Glutamatergic neuron (in vitro differentiated cells): ENCODE results near the gene HLA-F. TPM values are rescaled to one million over a fixed set of nuclear protein-coding genes. Genes with fewer than 3 reads are reported as not detected.

Experiments used
- DNase-seq: peaks from one replicate; pipeline ENCODE4 v3.0.0; 2022
- H3K27ac Mint-ChIP-seq: one replicate; pipeline ENCODE4 v1.8.0; 2020; ENCODE audit warnings: mild to moderate bottlenecking, mixed read lengths, inconsistent platforms; ENCODE audit not compliant: unreplicated experiment
- H3K27me3 Mint-ChIP-seq: one replicate; pipeline ENCODE4 v1.8.0; 2020; ENCODE audit warnings: mild to moderate bottlenecking, moderate library complexity, mixed read lengths, inconsistent platforms; ENCODE audit not compliant: unreplicated experiment
- H3K36me3 Mint-ChIP-seq: one replicate; pipeline ENCODE4 v1.8.0; 2020; ENCODE audit warnings: mild to moderate bottlenecking, mixed read lengths, inconsistent platforms; ENCODE audit not compliant: unreplicated experiment
- H3K4me1 Mint-ChIP-seq: one replicate; pipeline ENCODE4 v1.8.0; 2020; ENCODE audit warnings: mild to moderate bottlenecking, low read depth, mixed read lengths, inconsistent platforms; ENCODE audit not compliant: unreplicated experiment
- H3K4me3 Mint-ChIP-seq: one replicate; pipeline ENCODE4 v1.8.0; 2020; ENCODE audit warnings: mild to moderate bottlenecking, mixed read lengths, inconsistent platforms; ENCODE audit not compliant: unreplicated experiment
- H3K9me3 Mint-ChIP-seq: one replicate; pipeline ENCODE4 v1.8.0; 2020; ENCODE audit warnings: mild to moderate bottlenecking, moderate library complexity, mixed read lengths, inconsistent platforms; ENCODE audit not compliant: unreplicated experiment
- CTCF ChIP-seq: fragments of 200-600 bp; sonication (generic); IDR thresholded peaks from one replicate; pipeline ENCODE4 v1.5.0; 2021; ENCODE audit not compliant: partially characterized antibody, unreplicated experiment
- total RNA-seq: library from RNA; stranded (reverse); fragmentation: NEBNext Ultra II Directional; extraction: Animal tissue kit (Norgen Biotek cat#: 25700); gene quantifications from one replicate; pipeline ENCODE4 v1.2.1, GENCODE V29; 2021; ENCODE audit not compliant: unreplicated experiment

Gene HLA-F
- total RNA-seq, 1 donor from 2014 or later = 1.9 TPM

GRCh38 chr6:29731281-29731680 lies 8.0 kb downstream of the HLA-F start:
- no peak for DNase-seq
- TF ChIP-seq CTCF = no peak
- H3K4me1 Mint-ChIP-seq = no peaks in the 10 kb centered on the region
- no peak overlapping the region for H3K4me3 Mint-ChIP-seq
- H3K9me3 Mint-ChIP-seq = no peaks in the 10 kb centered on the region
- peaks cover 8% of the 10 kb centered on the region for H3K27me3 Mint-ChIP-seq
- peaks cover 7% of the 10 kb centered on the region for H3K36me3 Mint-ChIP-seq
- no peak overlapping the region for H3K27ac Mint-ChIP-seq

GRCh38 chr6:29733057-29733456 lies 9.8 kb downstream of the HLA-F start:
- no peaks in the 10 kb centered on the region for H3K9me3 Mint-ChIP-seq
- TF ChIP-seq CTCF = no peak
- H3K36me3 Mint-ChIP-seq = peaks cover 8% of the 10 kb centered on the region
- no peak overlapping the region for H3K27ac Mint-ChIP-seq
- no peak for DNase-seq
- no peak overlapping the region for H3K4me3 Mint-ChIP-seq
- H3K27me3 Mint-ChIP-seq = peaks cover 6% of the 10 kb centered on the region
- H3K4me1 Mint-ChIP-seq = no peaks in the 10 kb centered on the region

- no peak for DNase-seq
Measured at GRCh38 chr6:29734046-29735018, 11.1 kb downstream of the HLA-F start.

GRCh38 chr6:29736563-29736962 lies 13.3 kb downstream of the HLA-F start:
- H3K4me3 Mint-ChIP-seq = no peak overlapping the region
- DNase-seq = no peak
- no peaks in the 10 kb centered on the region for H3K4me1 Mint-ChIP-seq
- peaks cover 8% of the 10 kb centered on the region for H3K36me3 Mint-ChIP-seq
- no peak overlapping the region for H3K27ac Mint-ChIP-seq
- no peak for TF ChIP-seq CTCF
- H3K27me3 Mint-ChIP-seq = no peaks in the 10 kb centered on the region
- H3K9me3 Mint-ChIP-seq = no peaks in the 10 kb centered on the region

More at GRCh38 chr6:29734046-29735018, 11.1 kb downstream of the HLA-F start:
- no peaks in the 10 kb centered on the region for H3K4me1 Mint-ChIP-seq
- H3K4me3 Mint-ChIP-seq = no peak overlapping the region
- no peaks in the 10 kb centered on the region for H3K9me3 Mint-ChIP-seq
- H3K27ac Mint-ChIP-seq = no peak overlapping the region
- H3K27me3 Mint-ChIP-seq = peaks cover 5% of the 10 kb centered on the region
- TF ChIP-seq CTCF = no peak
- peaks cover 8% of the 10 kb centered on the region for H3K36me3 Mint-ChIP-seq
